Smooth muscle cell (in vitro differentiated cells): ENCODE measurements around the gene SMIM11. TPM values are rescaled to one million over a fixed set of nuclear protein-coding genes. Genes with fewer than 3 reads are reported as not detected.

Experiments used
- DNase-seq: peaks from one replicate; lab custom pipeline; 2025; ENCODE audit not compliant: unreplicated experiment; lab: John Stamatoyannopoulos, UW
- H2AFZ ChIP-seq: fragments of 200-600 bp; sonication (generic); 2 replicates; pipeline ENCODE4 v1.6.0; 2016; ENCODE audit warnings: antibody characterized with exemption, low read depth, mild to moderate bottlenecking
- H3F3A ChIP-seq: fragments of 200-600 bp; sonication (generic); 2 replicates; pipeline ENCODE4 v1.6.0; 2017; ENCODE audit warnings: antibody characterized with exemption, low read depth
- H3K27ac ChIP-seq: fragments of 200-600 bp; sonication (generic); 2 replicates; pipeline ENCODE4 v1.5.1; 2016; ENCODE audit warnings: low read depth, mild to moderate bottlenecking
- H3K27me3 ChIP-seq: fragments of 200-600 bp; sonication (generic); 2 replicates; pipeline ENCODE4 v1.6.1; 2016; ENCODE audit warnings: low read depth, mild to moderate bottlenecking
- H3K36me3 ChIP-seq: fragments of 200-600 bp; sonication (generic); 2 replicates; pipeline ENCODE4 v1.5.1; 2016; ENCODE audit warnings: low read depth
- H3K4me1 ChIP-seq: fragments of 200-600 bp; sonication (generic); 2 replicates; pipeline ENCODE4 v1.5.1; 2016; ENCODE audit warnings: low read depth
- H3K4me2 ChIP-seq: fragments of 200-600 bp; sonication (generic); 2 replicates; pipeline ENCODE4 v1.6.0; 2016; ENCODE audit warnings: mild to moderate bottlenecking
- H3K4me3 ChIP-seq: fragments of 200-600 bp; sonication (generic); 2 replicates; pipeline ENCODE4 v1.5.1; 2016; ENCODE audit warnings: mild to moderate bottlenecking
- H3K79me2 ChIP-seq: fragments of 200-600 bp; sonication (generic); 2 replicates; pipeline ENCODE4 v1.6.0; 2016; ENCODE audit warnings: low read depth, mild to moderate bottlenecking
- H3K9ac ChIP-seq: fragments of 200-600 bp; sonication (generic); 2 replicates; pipeline ENCODE4 v1.6.0; 2016; ENCODE audit warnings: low read depth
- H3K9me3 ChIP-seq: fragments of 200-600 bp; sonication (generic); replicated peaks from 2 replicates; pipeline ENCODE4 v1.5.1; 2016; ENCODE audit warnings: low read depth
- H4K20me1 ChIP-seq: fragments of 200-600 bp; sonication (generic); 2 replicates; pipeline ENCODE4 v1.6.0; 2016; ENCODE audit warnings: low read depth
- WGBS: methylation state at CpG from one replicate; pipeline ENCODE4 v1.1.7; 2016; ENCODE audit warnings: low lambda C conversion rate; 5-methylcytosine and 5-hydroxymethylcytosine counted together
- polyA plus RNA-seq: library from polyadenylated mRNA; unstranded; fragments of >200 nt; fragmentation: Nextera tagmentation; extraction: Ambion mirVana; gene quantifications from 2 replicates; pipeline ENCODE4 v1.2.1, GENCODE V29; 2016
- total RNA-seq: library from RNA; depleted of rRNA; stranded (reverse); fragments of >200 nt; gene quantifications from 2 replicates; pipeline ENCODE4 v1.2.3, GENCODE V29; 2014
- TF ChIP-seq, protein P1 (sequence below): fragments of 200-600 bp; sonication (generic); IDR thresholded peaks from 2 replicates; pipeline ENCODE4 v1.5.1; 2017; ENCODE audit warnings: borderline replicate concordance, mild to moderate bottlenecking, antibody characterized with exemption; ENCODE audit not compliant: insufficient read depth, poor library complexity, severe bottlenecking

SMIM11 gene
- total and polyA plus RNA-seq, 2 experiments from 2014 or later, result 0.57 to 3.8 TPM

DNA sequence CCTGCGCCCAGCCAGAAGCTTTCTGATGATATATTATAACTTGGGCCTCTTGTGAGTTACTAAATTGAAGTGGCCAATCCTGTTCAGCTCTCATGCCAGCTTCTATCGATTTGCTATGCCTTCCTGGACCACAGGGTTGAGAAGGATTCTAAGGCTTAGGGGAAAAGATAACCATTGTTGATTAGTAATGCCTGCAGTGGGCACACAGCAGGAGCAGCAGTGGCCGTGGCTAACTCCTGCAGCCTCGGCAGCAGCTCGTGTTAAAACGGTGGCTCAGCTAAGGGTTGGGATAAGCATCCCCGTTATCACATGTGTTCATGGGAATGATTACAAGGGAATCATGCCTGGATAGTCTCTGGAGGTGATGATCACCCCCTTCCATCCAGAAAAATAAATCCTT is 32.0 kb upstream of the SMIM11 start:
- Histone ChIP-seq H3F3A (peaks cover 6% of the 10 kb centered on the region), H3K4me2 (no peak overlapping the region), H4K20me1 (no peaks in the 10 kb centered on the region), H3K27me3 (no peaks in the 10 kb centered on the region), H3K9ac (no peak overlapping the region), H3K9me3 (no peaks in the 10 kb centered on the region), H3K4me1 (peaks cover 6% of the 10 kb centered on the region), H2AFZ (no peak overlapping the region), H3K79me2 (no peaks in the 10 kb centered on the region), H3K4me3 (no peak overlapping the region), H3K36me3 (no peaks in the 10 kb centered on the region), H3K27ac (no peak overlapping the region)
- no peak for DNase-seq
- 78% methylated on average over 7 of the region's 7 CpGs for whole genome bisulfite sequencing
- TF ChIP-seq, protein P1, sequence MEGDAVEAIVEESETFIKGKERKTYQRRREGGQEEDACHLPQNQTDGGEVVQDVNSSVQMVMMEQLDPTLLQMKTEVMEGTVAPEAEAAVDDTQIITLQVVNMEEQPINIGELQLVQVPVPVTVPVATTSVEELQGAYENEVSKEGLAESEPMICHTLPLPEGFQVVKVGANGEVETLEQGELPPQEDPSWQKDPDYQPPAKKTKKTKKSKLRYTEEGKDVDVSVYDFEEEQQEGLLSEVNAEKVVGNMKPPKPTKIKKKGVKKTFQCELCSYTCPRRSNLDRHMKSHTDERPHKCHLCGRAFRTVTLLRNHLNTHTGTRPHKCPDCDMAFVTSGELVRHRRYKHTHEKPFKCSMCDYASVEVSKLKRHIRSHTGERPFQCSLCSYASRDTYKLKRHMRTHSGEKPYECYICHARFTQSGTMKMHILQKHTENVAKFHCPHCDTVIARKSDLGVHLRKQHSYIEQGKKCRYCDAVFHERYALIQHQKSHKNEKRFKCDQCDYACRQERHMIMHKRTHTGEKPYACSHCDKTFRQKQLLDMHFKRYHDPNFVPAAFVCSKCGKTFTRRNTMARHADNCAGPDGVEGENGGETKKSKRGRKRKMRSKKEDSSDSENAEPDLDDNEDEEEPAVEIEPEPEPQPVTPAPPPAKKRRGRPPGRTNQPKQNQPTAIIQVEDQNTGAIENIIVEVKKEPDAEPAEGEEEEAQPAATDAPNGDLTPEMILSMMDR, result no peak

DNA sequence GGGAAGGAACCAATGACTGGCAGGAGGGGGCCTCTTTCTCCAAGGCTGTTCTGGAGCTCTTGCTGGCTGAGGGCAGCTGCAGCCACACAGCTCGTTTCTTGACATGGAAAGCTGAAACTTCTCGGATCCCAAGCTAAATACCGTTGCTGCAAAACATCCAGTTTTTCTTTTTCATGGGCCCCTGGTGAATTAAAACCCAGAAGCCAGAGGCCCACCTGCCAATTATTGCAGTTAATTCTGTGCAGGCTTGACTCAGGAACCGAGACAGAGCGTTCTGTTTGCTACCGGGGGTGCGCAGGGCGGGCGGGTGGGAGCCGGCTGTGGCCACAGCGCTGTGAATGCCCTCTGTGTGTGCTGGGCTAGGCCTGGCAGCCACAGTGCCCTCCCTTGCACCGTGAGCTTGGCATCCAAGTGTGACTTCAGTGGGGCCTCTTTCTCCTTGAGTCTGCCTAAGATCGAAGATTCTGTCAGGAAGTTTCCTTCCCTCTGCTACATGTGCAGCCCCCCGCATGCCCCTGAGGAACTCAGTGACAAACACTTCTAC is 31.4 kb upstream of the SMIM11 start:
- no peaks in the 10 kb centered on the region for H3K36me3 ChIP-seq
- no peaks in the 10 kb centered on the region for H3K27me3 ChIP-seq
- peaks cover 4% of the 10 kb centered on the region for H3K4me1 ChIP-seq
- H3F3A ChIP-seq, result peaks cover 1% of the 10 kb centered on the region
- H3K9ac ChIP-seq, result no peak overlapping the region
- no peak overlapping the region for H3K4me2 ChIP-seq
- TF ChIP-seq, protein P1, result no peak
- no peak for DNase-seq
- no peak overlapping the region for H3K4me3 ChIP-seq
- H2AFZ ChIP-seq, result no peak overlapping the region
- no peaks in the 10 kb centered on the region for H3K79me2 ChIP-seq
- 91% methylated on average over 13 of the region's 14 CpGs for WGBS
- no peaks in the 10 kb centered on the region for H4K20me1 ChIP-seq
- no peak overlapping the region for H3K27ac ChIP-seq
- H3K9me3 ChIP-seq, result no peaks in the 10 kb centered on the region

- Histone ChIP-seq H3K4me3 (no peak overlapping the region), H3K27ac (no peak overlapping the region)
- 84% methylated on average over 5 of the region's 5 CpGs for WGBS
Measured at GRCh38 chr21:34344584-34344983, 30.7 kb upstream of the SMIM11 start.

More at GRCh38 chr21:34344584-34344983, 30.7 kb upstream of the SMIM11 start:
- TF ChIP-seq, protein P1, result no peak
- no peaks in the 10 kb centered on the region for H3F3A ChIP-seq
- H4K20me1 ChIP-seq, result no peaks in the 10 kb centered on the region
- H3K36me3 ChIP-seq, result no peaks in the 10 kb centered on the region
- H3K9me3 ChIP-seq, result no peaks in the 10 kb centered on the region
- H3K27me3 ChIP-seq, result no peaks in the 10 kb centered on the region
- DNase-seq, result no peak
- H3K9ac ChIP-seq, result no peak overlapping the region
- H3K4me2 ChIP-seq, result no peak overlapping the region
- H3K79me2 ChIP-seq, result no peaks in the 10 kb centered on the region
- H2AFZ ChIP-seq, result no peak overlapping the region
- H3K4me1 ChIP-seq, result no peaks in the 10 kb centered on the region
